GM19238 (cell line): ENCODE results near the gene AKAP17A.
"Not testable (repeated sequence)": the region's sequence is repeated elsewhere in the genome, so short reads cannot be mapped to it uniquely, and the experiment has no call there.

ENCODE experiments used
- DNase-seq: peaks from one replicate; pipeline ENCODE4 v3.0.0; 2011; ENCODE audit warnings: low spot score; ENCODE audit not compliant: insufficient read length

The AKAP17A gene

GRCh38 chrX:1601768-1602085 lies 10.3 kb downstream of the AKAP17A start:
- no peak for DNase-seq

DNA sequence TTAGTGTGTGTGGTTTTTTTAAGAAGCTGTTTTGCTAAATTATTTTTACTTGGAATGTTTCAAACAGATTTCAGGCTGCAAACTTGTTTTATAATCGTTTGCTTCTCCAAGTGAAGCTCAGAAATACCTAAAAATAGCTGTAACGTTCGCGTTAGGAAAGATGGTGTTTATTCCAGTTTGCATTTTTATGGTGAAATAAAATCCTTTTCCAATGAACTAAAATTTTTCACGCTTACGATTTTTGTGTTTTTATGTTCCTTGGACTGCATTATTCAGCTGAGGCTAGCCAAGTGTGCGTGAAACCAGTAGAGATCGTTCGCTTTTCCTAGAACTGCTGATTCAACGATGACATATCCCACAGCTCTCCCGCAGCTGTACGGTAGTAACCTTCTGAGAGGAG lies 10.9 kb downstream of the AKAP17A start:
- no peak for DNase-seq

GRCh38 chrX:1606496-1606895 lies 15.1 kb downstream of the AKAP17A start:
- no peak for DNase-seq

- DNase-seq, result no peak
Measured at GRCh38 chrX:1609311-1609710, 17.9 kb downstream of the AKAP17A start.

- DNase-seq, result no peak
Measured at GRCh38 chrX:1609762-1610161, 18.4 kb downstream of the AKAP17A start.

DNA sequence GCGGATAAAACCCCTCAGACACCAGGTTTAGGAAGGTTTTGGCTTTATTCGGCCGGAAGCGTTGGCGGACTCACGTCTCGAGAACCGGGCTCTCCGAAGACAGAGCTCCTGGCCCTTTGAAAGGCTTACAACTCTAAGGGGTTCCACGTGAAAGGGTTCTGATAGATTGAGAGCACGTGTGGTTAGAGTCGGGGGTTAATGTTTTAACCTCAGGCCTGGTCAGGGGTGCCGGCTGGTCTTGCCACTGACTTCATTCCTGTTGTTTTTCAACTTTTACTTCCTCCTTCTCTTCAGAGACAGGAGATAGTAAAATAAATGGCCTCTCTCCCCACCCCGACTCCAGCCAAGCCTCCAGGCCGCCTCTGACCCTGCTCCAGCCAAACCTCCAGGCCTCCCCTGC lies 18.8 kb downstream of the AKAP17A start:
- DNase-seq, result no peak

- no peak for DNase-seq
Measured at GRCh38 chrX:1610736-1611135, 19.3 kb downstream of the AKAP17A start.

DNA sequence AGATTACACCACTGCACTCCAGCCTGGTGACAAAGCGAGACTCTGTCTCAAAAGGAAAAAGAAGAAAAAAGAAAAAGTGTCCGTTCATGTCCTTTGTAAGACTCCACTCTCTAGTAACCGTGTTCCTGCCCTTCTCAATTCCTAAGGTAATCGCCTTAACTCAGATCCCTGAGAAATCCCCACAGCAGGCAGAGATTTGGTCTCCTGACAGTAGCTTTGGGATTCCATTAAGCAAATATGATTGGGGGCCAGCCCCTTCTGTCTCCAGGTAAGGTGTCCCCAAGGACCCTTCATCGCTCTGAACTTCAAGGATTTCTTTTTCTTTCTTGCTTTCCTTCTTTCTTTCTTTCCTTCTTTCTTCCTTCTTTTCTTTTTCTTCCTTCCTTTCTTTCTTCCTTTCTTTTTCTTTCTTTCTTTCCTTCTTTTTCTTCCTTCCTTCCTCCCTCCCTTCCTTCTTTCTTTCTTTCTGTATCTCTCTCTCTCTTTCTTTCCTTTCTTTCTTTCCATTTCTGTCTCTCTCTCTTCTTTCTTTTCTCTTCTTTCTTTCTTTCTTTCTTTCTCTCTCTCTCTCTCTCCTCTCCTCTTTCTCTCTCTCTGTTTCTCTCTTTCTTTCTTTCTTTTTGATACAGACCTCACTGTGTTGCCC lies 21.4 kb downstream of the AKAP17A start:
- DNase-seq, result no peak

GRCh38 chrX:1614927-1615326 lies 23.5 kb downstream of the AKAP17A start, which contains the start of gene ASMT:
Gene ASMT (plus strand): TSS chrX:1615059. CDS start chrX:1615200, 141 bp downstream.
- DNase-seq, result no peak

DNA sequence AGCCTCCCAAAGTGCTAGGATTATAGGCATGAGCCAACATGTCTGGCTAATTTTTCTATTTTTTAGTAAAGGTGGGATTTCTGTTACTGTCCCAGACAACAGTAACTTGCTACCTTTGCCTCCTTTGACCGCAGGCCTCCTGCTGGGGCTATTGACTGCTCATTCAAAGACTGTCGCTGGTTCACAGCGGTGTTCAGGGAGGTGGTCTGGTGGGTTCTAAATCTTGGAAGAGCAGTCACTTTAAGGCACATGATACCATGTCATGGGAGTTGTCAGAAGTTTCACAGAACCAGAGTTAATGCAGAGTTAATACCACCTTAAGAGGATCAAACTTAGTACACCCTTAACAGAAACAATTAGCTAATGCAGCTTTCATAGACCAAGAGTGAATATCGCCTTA lies 27.3 kb downstream of the AKAP17A start:
- no peak for DNase-seq

GRCh38 chrX:1623691-1624090 lies 32.3 kb downstream of the AKAP17A start:
- no peak for DNase-seq

- DNase-seq, result not testable (repeated sequence)
Measured at GRCh38 chrX:1624158-1624860, 32.9 kb downstream of the AKAP17A start.

DNA sequence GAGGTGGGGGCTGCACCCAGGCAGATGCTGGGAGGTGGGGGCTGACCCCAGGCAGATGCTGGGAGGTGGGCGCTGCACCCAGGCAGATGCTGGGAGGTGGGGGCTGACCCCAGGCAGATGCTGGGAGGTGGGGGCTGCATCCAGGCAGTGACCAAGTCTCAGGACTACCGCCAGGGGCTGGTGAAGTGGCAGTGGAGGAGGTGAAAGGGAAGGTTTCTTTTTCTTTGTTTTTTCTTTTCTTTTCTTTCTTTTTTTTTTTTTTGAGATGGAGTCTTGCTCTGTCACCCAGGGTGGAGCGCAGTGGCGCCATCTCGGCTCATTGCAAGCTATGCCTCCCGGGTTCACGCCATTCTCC lies 33.4 kb downstream of the AKAP17A start:
- DNase-seq, result not testable (repeated sequence)

DNA sequence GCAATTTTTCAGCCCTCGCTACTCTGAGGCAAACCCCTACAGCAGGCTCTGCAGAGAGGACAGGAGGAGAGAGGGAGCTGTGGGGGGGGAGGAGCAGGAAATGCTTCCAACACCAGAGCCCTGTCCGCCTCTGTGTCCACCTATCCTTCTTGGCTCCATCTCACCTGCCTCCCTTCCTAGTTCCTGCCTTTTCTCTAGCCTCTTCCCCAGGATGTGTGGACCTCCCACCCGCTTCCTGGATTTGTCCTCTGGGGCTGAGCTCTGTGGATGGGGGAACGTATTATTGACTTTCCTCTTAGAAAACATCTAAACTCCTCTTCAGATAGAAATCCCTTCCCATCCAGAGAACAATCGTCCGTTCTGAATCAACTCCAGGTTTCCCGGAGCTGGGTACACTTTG lies 37.8 kb downstream of the AKAP17A start:
- DNase-seq, result no peak

- no peak for DNase-seq
Measured at GRCh38 chrX:1646009-1646408, 54.6 kb downstream of the AKAP17A start.

DNA sequence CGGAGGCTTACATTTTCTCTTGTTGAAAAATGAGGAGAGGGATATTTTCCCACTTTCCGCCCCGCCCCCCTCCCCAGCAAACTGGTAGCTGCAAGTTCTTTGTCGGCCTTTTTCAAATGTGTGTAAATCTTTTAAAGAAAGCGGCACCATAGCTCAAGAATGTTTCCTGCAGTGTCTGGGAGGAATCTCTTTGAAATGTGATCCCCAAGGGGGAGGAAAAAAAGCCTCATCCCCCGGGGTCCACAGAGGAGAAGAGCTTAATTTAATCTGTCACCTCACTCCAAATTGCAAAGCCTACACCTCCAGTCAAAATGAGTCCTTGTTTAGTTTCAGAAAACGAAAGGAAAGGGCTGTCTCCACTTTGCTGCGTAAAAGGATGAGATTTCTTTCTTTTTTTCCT lies 58.2 kb downstream of the AKAP17A start:
- no peak for DNase-seq
